ENCODE results near the gene ALG2.

The ALG2 gene

DNA sequence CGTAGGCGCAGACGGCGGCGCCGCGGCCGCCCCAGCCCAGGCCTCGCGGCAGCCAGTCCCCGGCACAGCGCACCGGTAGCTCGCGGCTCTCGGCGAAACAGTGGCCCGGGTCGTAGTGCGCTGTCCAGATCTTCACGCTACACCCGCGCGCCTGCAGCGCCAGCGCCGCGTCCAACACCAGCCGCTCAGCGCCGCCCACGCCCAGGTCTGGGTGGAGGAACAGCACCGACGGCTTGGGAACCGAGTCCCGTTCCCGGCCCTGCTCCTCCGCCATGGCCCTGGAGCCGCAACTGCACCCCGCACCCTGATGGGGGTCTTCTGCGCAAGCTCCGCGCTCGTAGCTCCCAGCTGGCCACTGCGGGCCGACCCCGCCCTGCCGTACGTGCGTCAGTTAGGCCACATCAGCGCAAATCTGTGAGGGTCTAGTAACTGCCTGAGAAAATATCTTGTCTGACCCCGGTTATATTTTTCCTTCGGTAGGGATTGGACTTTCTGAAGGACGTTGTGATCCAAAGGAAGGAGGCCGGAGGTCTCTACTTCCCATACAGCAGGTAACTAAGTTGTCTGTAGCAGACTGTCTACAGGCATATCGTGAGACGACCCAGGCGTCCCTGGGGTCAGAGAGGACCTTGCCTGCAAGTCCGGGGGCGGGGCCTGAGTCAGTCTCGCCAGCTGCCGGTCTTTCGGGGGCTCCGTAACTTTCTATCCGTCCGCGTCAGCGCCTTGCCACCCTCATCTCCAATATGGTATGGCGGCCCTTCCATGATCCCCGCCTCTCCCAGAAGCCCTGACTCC is at the start of gene ALG2, which contains the start of gene SEC61B:
Gene ALG2 (minus strand): TSS at position 322 of the 795 bp plus-strand sequence. CDS start 48 bp downstream, at position 274.
Gene SEC61B (plus strand): TSS at position 662 of the 795 bp plus-strand sequence. CDS start 82 bp downstream, at position 744.
- DNase-seq, result peak; percentile 97
- peak; percentile 97 for ATAC-seq

GRCh38 chr9:99270491-99270890 is 48.7 kb upstream of the ALG2 start:
- DNase-seq (no peak), ATAC-seq (no peak)

DNA sequence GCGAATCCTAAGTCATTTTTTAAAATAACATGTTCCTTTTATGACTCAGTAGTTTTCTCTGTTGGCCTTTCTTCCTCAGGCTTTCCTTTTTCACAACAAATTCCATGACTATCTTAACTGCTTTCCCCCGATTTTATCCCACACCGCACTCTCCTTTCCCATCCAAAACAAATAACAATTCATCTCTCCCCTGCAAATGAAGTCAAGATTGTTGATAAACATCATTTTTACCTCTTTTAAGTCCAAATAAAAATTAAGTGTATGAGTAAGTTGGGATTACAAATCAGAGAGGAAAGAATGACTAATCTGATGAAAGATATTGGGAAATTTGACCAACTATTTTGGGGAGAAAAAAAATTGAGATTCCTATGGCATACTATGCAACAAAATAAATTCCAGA is 47.7 kb upstream of the ALG2 start:
- no peak for DNase-seq
- no peak for ATAC-seq

DNA sequence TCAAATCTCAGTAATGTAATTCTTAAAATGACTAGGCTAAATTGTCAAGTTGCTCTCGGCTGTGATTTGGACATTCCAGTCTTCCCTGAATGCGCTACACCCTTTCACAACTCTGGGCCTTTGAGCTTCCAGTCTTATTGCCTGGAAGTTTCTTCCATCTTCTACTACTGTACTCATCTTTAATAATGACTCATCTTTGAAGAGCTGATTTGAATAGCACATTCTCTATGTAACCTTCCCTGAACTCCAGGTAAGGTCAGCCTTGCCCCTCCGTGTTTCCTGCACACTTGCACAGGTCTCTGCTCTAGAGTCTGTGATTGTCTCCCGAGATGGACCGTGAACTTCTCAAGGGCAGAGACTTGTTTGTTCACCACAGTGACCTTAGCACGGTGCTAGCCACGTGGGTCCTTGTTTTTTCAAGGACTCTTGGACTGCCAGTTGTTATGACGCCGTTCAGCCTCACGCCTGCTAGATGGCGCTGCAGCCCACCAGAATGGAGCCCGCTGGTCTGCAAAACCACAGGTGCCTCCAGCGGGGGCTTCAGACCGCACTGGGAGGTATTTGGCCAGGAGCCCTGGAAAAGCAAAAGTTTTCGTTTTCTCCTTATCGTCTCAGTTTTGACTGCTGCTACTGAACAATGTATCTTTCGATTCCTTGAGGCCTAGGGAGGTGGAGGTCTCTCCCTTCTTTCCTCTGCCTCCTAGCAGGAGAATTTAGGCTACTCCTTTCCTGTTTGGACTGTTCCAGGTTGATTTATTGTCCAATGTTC is 44.7 kb upstream of the ALG2 start:
- peak; percentile 84 for DNase-seq
- peak; percentile 81 for ATAC-seq

- ATAC-seq, result peak; percentile 40
- no peak for DNase-seq
Observed at GRCh38 chr9:99265691-99266090, 43.9 kb upstream of the ALG2 start.

DNA sequence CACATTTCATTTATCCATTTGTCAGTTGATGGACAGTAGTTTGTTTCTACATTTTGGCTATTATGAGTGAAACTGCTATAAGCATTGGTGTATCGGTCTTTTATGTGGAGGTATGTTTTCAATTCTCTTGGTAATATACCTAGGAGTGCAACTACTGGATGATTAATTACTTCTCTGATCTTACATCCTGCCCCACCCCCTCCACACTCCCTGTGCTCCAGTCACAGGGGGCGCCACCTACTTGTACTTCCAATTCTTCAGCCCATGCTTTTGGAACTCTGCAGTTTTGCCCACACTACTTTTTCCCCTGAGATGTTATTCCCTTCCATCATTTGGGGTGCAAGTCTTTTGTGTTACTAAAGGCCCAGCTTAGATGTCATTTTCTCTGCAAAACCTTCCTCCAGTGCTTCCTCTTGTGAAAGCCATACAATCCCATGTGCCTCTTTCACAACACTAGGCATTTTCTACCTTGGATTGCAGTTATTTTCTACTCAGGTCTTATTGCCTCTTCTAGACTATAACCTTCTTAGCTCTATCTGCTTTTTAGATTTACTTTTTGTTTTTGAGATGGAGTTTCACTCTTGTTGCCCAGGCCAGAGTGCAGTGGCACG is 42.4 kb upstream of the ALG2 start:
- DNase-seq, result peak; percentile 54
- no peak for ATAC-seq

GRCh38 chr9:99262949-99263418 is 41.2 kb upstream of the ALG2 start:
- ATAC-seq (no peak), DNase-seq (no peak)

GRCh38 chr9:99261923-99262322 is 40.2 kb upstream of the ALG2 start:
- ATAC-seq (no peak), DNase-seq (no peak)

GRCh38 chr9:99259231-99259918 is 37.6 kb upstream of the ALG2 start:
- ATAC-seq (peak; percentile 58), DNase-seq (peak; percentile 42)

GRCh38 chr9:99257723-99258389 is 36.1 kb upstream of the ALG2 start:
- no peak for ATAC-seq
- no peak for DNase-seq

DNA sequence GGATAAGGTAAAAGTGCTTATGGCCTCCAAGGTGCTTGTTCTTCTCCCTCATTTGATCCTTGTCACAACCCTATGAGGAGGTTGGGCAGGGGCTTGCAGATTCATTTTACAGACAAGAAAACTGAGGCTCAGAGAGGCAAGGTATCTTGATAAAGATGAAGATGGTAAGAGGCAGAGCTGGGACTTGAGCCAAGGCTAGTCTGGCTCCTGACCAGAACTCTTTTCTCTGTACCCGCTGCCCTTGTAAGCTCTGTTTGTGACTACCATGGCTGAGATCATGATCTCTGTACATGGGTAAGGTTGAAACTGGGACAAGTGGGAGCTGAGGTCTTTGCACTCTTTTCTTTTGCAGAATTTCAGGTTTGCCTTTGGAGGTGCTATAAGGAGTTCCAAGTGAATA is 33.9 kb upstream of the ALG2 start:
- ATAC-seq (no peak), DNase-seq (no peak)

DNA sequence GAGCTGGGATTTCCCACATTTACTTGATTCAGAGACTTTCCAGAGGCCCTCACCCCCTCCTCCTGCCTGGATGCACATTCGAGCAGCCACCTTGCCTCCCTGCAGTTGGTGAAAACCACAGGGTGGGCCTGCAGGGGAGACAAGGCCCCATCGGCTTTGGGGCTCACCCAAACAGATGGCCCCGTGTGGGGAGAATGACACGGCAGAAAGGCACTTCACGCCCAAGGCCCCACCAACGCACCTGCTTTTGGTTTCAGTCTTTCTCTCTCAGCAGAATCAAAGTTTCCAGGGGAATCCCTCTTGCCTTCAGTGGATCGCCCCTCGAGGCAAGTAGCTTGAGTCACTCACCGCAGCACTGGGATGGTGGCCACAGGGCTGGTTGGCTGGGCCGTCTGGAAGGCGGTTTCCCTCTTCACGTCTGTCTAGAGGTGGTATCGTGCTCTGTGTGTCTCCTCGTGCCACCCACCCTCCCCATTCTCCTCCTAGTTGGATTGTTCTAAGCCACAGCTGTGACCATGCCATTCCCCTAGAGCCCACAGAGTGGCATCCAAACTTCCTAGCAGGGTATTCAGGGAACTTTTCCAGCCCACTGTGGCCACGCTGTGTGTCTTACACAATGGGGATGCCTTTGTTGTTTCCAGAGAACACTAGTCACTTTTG is 32.2 kb upstream of the ALG2 start:
- peak; percentile 90 for DNase-seq
- peak; percentile 89 for ATAC-seq

DNA sequence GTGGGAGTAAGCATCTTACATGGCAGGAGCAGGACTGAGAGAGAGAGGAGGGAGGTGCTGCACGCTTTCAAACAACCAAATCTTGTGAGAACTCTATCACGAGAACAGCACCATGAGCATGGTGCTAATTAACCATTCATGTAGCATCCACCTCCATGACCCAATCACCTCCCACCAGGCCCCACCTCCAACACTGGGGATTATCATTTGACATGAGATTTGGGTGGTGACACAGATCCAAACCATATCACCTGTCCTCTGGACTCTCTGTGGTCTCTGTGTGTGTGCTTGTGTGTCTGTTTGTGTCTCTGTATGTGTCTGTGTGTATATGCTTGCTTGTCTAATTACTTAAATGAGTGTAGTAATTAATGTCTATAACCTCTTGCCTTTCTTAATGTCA is 31.4 kb upstream of the ALG2 start:
- DNase-seq (peak; percentile 41), ATAC-seq (peak; percentile 28)

GRCh38 chr9:99251157-99251556 is 29.4 kb upstream of the ALG2 start:
- DNase-seq, result no peak
- ATAC-seq, result no peak

GRCh38 chr9:99249619-99250018 is 27.9 kb upstream of the ALG2 start:
- peak; percentile 67 for ATAC-seq
- peak; percentile 40 for DNase-seq

GRCh38 chr9:99244344-99245260 is 22.9 kb upstream of the ALG2 start:
- ATAC-seq (no peak), DNase-seq (no peak)

GRCh38 chr9:99241106-99241505 is 19.4 kb upstream of the ALG2 start:
- ATAC-seq (no peak), DNase-seq (no peak)

DNA sequence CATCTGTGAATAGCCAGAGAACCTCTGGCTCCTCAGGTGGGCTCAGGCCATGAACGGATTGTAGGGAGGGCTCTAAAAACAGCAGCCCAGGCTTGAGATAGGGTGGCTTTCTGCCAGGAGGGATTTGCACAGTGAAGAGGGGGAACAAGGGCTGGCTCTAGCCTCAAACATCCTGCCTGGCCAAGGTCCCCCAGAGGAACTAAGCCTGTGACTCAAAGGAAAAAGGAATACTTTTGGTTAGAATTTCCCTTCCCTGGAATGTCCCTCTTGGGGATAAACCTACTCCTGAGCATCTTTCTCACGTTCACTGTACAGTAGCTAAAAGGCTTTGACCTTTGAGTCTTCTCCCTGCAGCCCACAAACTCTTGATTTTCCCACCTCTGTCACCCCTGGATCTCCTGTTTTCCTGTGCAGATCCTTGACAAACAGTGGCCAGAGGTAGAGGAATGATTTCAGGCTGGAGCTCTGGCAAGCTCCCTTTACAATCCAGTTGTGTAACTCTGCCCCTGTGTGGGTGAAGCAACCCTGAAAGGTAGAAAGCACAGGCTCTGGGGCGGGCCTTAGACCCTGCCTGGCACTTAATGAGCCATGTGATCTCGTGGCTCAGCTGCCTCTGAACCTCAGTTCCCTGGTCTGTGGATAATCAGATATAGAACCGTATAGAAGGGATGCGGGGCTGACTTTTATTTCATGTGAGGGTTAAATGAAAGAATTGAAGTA is 17.8 kb upstream of the ALG2 start:
- no peak for DNase-seq
- ATAC-seq, result no peak

GRCh38 chr9:99238331-99238730 is 16.6 kb upstream of the ALG2 start:
- peak; percentile 61 for ATAC-seq
- DNase-seq, result no peak
